Activated CD8-positive, alpha-beta memory T cell treated with anti-CD3 and anti-CD28 coated beads, Interleukin-2, amount 50 U/mL, for 4 hours (primary cell): ENCODE results near the gene CHRNB1.
A peak's percentile ranks its signal among the peaks of the same experiment; 100 is the strongest.

Experiments
- DNase-seq: peaks from one replicate; pipeline ENCODE4 v3.0.0-alpha.2; 2020

Gene CHRNB1

GRCh38 chr17:7438656-7439460 is 6.0 kb upstream of the CHRNB1 start:
- DNase-seq, result no peak

GRCh38 chr17:7439462-7440112 is 5.3 kb upstream of the CHRNB1 start, which contains the start of gene FGF11:
TSS of gene FGF11 (plus strand) at chr17:7439512. CDS start at chr17:7439621, 109 bp downstream.
- DNase-seq, result no peak

DNA sequence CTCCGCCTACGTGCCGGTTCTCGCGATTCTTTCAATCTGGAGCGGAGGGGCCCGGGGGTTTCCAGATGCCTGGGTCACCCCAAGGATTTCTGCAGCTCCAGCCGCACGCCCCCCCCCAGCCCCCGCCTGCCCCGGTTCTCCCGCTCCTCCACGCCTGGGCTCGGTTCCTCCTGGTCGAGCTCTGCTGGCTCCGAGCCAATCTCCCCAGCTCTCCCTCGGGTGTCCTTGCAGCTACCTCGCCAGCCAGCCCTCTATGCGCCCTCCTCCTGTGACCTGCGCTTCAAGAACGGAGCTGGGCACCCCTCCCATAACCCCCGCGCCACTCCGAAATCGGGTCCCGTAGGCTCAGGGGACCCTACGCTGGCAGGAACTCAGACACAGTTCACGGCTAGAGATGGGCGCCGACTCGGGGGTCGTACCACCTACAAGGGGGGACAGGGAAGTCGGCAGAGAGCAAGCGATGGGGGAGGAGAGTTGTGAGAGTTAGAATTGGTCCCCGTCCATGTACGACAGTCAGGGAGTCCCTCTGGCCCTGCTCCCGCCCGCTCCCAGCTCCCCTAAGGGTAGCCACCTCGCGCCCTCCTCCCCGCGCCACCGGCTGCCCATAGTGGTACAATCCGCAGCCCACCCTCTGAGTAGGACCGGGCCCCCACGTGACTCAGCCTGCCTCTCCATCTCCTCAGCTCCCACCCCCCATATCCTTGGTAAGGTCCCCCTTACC is 4.6 kb upstream of the CHRNB1 start:
- DNase-seq, result peak; percentile 38

DNA sequence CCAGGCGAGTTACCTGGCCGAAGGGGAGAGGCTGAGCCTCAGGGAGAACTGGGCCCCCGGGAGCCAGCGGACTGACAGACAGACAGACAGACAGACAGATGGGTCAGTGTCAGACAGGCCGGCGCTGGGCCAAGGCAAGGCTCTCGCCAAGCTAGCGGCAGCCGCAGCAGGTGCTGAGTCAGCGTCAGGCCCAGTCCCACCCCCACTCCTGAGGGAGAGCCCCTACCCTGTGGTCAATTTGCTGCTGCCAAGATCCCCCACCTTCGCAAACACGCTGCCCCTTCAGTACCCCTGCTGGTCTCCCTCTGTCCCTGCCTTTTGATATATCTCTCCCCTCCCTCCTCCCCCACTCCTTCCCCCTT is 4.0 kb upstream of the CHRNB1 start:
- no peak for DNase-seq

- no peak for DNase-seq
Observed at GRCh38 chr17:7441266-7441665, 3.6 kb upstream of the CHRNB1 start.

DNA sequence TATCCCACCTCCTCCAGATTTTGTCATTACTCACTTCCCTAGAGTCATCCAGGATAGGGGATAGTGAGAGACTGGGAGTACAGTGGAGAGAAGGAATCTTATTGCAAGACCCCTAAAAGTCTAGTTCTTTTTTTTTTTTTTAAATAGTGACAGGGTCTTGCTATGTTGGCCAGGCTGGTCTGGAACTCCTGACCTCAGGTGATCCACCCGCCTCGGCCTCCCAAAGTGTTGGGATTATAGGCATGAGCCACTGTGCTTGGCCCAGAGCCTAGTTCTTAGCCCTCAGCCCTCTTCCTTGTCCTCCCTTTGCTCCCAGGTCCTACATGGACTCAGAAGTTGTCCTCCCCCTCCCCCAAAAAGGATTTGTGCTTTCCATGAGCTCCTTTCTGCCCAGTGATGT is 2.7 kb upstream of the CHRNB1 start:
- DNase-seq, result no peak

DNA sequence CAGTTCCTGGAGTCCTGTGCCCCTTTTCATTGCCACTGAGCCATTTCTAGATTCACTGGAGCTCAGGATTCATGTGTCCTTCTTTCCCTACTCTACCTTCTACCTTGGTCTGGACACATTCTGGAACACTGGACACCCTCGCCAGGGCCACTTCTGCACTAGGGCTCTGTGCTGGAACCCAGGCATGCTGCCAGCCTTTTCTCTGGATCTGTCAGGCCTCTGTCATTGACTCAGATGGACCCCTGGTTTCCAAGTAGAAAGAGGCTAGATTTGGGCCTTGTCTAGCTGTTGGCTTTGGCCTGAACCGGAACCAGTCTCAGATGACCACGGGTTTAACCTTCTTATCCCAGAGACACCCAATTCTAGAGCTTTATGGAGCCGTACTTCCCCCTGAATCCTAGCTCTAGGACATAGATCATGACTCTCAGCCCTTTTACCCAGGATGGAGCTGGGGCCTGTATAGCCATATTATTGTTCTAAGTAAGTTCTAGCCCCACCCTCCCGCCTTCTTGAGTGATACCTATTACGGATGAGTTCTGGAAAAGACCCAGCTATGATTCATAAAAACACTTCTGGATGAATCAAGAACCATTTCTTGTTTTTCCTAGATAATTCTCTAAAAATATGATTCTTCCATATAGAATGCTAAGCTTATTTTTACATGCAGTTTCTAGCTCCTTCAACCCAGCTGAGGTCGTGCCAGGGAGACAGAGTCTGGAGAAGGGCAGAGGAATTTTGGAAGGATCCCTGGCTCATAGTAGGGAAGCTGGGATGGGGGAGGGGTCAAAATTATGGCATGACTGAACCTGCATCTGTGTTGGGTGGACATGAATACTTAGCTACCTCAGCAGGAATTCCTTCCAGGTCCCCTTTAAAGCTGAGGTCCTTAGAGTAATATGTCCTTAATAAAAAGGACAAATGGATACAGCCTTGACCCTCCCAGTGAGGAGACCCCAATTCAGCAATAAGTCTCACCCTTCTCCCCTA is 1.1 kb upstream of the CHRNB1 start:
- no peak for DNase-seq

DNA sequence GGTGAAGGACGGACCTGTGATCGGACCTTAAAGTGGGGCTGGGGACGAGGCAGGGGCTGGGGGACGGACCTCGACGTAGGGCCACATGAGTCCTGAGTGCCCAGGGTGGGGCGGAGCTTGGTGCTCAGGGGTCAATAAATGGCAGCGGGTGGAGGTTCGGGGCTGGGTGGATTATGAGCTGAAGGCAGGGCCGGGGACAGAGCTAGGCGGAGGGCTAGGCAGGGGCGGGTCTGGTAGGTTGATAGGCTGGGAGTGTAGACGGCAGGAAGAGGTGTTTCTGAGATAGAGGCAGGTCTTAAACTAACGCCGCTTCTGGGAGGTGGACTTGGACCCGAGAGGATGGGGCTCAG is 733 bp downstream of the CHRNB1 start:
- peak; percentile 34 for DNase-seq

DNA sequence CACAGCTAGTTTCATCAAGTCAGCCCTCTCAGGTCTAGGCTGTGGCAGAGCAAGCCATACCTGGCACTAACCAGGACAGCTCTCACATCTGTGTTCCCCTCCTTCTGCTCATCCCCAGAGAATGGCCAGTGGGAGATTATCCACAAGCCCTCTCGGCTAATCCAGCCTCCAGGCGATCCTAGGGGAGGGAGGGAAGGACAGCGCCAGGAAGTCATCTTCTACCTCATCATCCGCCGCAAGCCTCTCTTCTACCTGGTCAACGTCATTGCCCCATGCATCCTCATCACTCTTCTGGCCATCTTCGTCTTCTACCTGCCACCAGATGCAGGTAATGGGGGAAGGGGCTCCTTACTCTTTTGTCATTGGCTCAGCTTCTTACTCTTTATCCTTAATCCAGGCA is 3.6 kb downstream of the CHRNB1 start:
- DNase-seq, result no peak

DNA sequence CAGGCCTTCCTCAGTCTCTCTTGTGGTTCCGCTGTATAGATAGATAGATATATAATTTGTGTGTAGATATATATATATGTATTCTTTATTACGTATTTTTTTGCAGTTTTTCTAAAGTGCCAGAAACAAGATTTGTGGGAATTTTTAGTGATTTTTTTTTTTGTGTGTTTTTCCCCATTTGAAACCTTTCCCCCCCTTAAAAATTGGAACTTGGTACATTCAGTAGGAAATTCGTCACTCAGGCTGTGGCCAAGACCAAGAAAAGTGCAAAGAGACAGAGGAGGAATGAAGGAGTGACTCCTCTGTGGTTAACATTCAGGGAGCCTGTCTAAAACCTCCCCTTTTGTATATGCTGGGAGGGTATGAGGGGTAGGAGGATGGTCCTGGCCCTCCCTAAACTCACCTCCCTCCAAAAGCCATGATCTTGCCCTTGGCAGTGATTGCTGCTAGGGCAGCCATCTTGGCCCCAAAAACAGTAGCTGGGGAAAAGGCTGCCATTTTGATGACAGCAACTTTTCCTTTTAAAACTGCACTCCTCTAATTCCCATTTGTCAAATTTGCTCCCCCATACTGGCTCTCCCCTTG is 15.2 kb downstream of the CHRNB1 start:
- DNase-seq, result no peak

DNA sequence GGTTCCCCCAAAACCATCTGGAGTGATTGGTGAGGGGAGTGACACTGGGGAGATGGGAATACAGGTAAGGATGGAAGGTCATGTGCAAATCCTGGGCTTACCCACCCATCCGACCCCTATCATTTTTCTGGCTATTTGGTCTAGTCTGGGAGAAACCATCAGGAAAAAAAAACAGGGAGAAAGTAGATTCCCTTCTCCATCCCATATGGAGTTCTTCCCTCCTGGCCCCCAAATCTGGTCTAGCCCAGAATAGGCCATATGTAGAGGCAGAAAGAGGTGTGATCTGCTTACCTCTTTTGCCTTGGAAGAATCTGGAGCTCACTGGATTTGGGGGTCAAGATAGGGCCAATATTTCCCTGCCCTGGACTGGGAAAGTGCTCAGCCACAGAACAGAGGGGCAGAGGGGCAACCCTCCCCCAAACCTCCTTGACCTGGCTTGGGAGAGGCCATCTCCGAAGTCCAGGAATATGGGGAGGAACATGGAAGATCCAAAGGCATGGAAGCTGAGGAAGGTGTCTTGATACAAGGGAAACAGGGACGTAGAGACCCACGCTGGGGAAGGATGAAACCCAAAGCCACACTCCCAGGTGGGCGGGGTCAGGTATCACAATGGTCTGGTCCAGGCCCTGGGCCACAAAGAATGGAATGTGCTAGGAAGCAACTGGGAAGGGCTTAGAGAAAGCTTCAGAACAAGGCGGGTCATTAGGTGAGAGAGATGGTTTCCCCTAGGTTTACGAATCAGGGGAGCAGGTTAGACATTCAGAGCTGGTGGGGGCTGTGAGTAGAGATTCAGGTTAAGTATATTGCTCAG is 16.2 kb downstream of the CHRNB1 start:
- DNase-seq, result no peak

DNA sequence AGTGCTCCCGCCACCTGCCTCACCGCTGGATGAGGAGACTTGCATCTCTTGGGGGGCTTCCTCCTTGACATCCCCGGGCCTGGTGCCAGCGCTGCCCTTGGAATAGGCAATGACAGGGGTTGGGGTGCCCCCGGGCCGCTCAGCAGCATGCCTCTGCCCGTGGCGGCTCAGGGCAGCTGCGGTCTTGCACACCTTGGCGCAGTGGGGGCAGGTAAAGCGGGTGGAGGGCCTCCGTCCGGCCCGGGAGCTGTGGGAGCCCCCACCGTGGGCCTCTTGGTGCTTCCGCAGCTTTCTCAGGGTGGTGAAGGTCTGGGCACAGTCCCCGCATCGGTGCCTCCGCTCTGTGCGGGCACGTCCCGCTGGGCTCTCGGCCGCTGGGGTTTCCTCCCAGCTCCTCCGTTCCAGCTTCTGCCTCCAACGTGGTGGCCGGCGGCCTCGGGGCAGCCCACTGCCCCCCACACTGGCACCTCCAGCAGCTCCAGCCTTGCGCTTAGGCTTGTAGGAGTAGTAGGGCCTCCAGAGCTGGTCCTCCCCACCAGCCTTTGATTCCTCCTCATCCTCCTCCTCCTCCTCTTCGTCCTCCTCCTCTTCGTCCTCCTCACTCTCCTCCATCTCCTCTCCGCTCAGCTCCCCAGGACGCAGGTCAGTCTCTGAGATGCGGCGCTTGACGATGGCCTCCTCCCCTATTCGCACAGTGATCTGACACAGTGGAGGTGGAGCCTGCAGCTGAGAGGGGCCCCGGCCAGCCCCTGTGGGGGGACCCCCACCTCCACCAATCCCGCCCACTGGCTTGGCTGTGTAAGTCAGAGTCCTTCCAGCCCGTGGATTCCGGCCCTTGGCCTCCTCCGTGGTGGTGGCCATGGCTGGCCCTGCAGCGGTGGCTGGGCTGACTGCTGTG is 17.9 kb downstream of the CHRNB1 start:
- DNase-seq, result no peak

GRCh38 chr17:7463372-7463846 is 18.5 kb downstream of the CHRNB1 start:
- DNase-seq, result no peak

DNA sequence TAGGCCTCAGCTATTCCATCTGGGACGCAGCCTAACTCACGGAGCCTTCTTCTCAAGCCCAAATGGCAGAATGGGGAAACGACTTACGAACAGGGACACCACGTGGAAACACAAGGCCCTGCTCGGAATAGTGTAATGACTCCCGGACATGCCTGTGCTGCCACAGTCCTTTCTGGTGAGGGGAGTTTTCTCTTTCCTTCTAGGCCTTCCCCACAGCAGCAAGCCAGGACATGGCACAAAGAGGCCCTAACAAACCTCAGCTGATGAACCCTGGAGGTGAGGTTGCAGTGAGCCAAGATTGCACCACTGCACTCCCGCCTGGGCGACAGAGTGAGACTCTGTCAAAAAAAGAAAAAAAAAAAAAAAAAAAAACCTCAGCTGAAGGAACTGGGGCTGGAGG is 19.2 kb downstream of the CHRNB1 start:
- no peak for DNase-seq

- no peak for DNase-seq
Observed at GRCh38 chr17:7465597-7466275, 20.9 kb downstream of the CHRNB1 start.

DNA sequence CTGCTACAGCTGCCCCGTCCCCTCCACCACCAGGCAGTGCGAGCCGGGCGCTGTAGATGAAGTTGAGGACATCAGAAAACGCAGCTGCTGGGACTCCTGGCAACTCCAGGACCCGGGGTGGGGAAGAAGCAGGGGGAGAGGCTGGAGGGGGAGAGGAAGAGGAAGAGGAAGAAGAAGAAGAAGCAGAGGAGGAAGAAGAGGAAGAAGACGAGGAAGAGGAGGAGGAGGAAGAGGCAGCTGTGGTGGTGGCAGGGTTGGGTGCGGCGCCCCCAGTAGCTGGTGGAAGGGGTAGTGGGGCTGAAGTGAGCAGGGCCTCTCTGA is 21.4 kb downstream of the CHRNB1 start:
- no peak for DNase-seq

DNA sequence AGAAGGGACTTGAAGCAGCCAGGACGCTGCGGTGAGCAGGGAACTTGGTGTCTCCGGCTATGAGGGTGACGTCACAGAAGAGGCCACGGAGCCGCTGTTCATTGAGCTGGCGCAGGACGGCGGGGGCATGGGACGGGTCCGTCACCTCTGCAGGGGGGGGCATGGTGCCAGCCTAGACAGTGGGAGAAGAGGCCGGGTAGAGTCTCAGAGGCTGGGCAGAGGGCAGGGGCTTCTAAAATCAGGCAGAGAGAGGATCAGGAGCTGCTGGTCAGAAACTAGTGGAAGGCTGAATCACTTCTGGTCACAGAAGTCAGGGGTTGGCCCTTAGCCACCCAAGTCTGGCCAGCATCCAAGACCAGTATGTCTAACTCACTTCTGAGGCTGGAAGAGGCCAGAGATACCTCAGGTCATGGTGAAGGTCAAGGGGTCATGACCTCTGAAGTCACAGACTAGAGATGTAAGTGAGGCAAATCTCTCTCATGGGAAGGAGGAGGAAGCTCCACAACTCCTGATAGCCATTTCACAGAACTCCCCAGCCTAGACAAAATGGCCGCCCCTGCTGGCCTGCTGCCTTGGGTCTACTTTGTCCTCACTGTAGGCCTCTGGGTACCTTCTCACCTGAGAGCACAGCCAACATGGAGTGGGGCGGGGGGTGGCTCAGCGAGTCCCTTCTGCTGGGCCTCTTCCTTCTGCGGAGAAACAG is 21.9 kb downstream of the CHRNB1 start:
- no peak for DNase-seq

DNA sequence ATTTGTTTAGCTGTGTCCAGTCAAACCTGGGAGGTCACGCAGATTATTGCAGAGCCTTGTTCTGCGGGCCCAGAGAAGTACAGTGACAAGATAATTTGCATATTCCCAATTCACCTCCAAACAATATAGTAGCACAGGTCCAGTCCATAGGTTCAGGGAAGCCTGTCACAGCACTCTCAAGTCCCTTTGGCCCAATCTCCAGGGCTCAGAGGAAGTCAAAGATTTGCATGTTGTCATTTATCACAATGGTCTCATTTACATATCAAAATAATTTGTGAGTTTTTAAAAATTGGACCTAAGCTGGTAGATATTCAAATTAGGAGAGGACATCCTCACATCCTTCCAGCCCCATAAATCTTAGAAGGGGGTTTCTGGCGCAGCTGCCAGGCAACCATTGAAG is 22.6 kb downstream of the CHRNB1 start:
- DNase-seq, result no peak

DNA sequence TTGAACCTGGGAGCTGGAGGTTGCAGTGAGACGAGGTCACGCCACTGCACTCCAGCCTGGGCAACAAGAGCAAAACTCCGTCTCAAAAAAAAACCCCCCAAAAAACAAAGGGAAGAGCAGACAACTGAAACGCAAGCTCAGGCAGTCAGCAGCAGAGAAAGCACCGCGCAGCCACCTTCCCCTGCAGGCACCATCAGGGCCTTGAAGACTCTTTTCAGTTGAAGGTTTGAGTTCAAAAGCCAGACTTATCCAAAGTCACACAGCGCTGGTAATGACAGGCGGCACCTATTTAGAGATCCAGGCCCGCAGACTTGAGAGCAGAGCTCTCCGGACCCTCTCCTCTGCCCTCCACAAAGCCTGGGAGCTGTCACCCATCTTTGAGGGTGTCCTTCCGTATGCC is 23.4 kb downstream of the CHRNB1 start:
- DNase-seq, result no peak
